SJSA1 (cell line): ENCODE results near the gene DNA2. TPM values are rescaled to one million over a fixed set of nuclear protein-coding genes. Genes with fewer than 3 reads are reported as not detected.
"Not testable (repeated sequence)": the region's sequence is repeated elsewhere in the genome, so short reads cannot be mapped to it uniquely, and the experiment has no call there.

Experiments used
- DNase-seq, 2 experiments: peaks; one replicate each; pipeline ENCODE4 v3.0.0-alpha.2; 2015 to 2020; ENCODE audit warnings: low spot score in 2 of 2, low read depth in 1 of 2
- H3K27ac ChIP-seq: fragments of 250-450 bp; sonication (Bioruptor Pico); 2 replicates; pipeline ENCODE4 v1.5.1; 2020; ENCODE audit warnings: mild to moderate bottlenecking, moderate library complexity
- H3K27me3 ChIP-seq: fragments of 250-450 bp; sonication (Bioruptor Pico); replicated peaks from 2 replicates; pipeline ENCODE4 v1.5.1; 2020; ENCODE audit warnings: mild to moderate bottlenecking, moderate library complexity
- H3K36me3 ChIP-seq: fragments of 250-450 bp; sonication (Bioruptor Pico); 2 replicates; pipeline ENCODE4 v1.5.1; 2020; ENCODE audit warnings: mild to moderate bottlenecking
- H3K4me1 ChIP-seq: fragments of 250-450 bp; sonication (Bioruptor Pico); replicated peaks from 2 replicates; pipeline ENCODE4 v1.6.1; 2021; ENCODE audit warnings: mild to moderate bottlenecking
- H3K4me3 ChIP-seq: fragments of 250-450 bp; sonication (Bioruptor Pico); 2 replicates; pipeline ENCODE4 v1.5.1; 2020; ENCODE audit warnings: mild to moderate bottlenecking
- H3K9me3 ChIP-seq: fragments of 250-450 bp; sonication (Bioruptor Pico); replicated peaks from 2 replicates; pipeline ENCODE4 v1.5.1; 2020; ENCODE audit warnings: mild to moderate bottlenecking
- total RNA-seq: library from RNA; depleted of rRNA; stranded (reverse); fragments of >200 nt; shearing (Covaris generic); gene quantifications from 2 replicates; pipeline ENCODE4 v1.2.3, GENCODE V29; 2014; rRNA removed

The DNA2 gene
- total RNA-seq, result 23.9 and 49.9 TPM in 2 replicates

- Histone ChIP-seq H3K9me3 (no peaks in the 10 kb centered on the region), H3K4me3 (peak within 1 kb of the TSS; percentile 74), H3K27me3 (no peaks in the 10 kb centered on the region), H3K4me1 (peaks cover 19% of the 10 kb centered on the region), H3K27ac (peak within 1 kb of the TSS; percentile 85), H3K36me3 (peaks cover 41% of the 10 kb centered on the region)
- DNase-seq, result peak; percentile 76 to 91
Measured at GRCh38 chr10:68471586-68472408, at the start of gene DNA2. TSS of gene DNA2 (minus strand) at chr10:68471973. CDS start at chr10:68471864, 109 bp downstream.

GRCh38 chr10:68518609-68519008 lies 46.8 kb upstream of the DNA2 start:
- H3K27me3 ChIP-seq, DNase-seq, H3K4me1 ChIP-seq, H3K4me3 ChIP-seq, H3K27ac ChIP-seq, H3K9me3 ChIP-seq: not testable (repeated sequence)
- H3K36me3 ChIP-seq, result peaks cover 15% of the 10 kb centered on the region

- Histone ChIP-seq H3K27ac (no peak overlapping the region), H3K4me1 (no peaks in the 10 kb centered on the region), H3K27me3 (no peaks in the 10 kb centered on the region), H3K36me3 (peaks cover 9% of the 10 kb centered on the region), H3K4me3 (no peak overlapping the region), H3K9me3 (no peaks in the 10 kb centered on the region)
- no peak for DNase-seq
Measured at GRCh38 chr10:68517188-68517587, 45.4 kb upstream of the DNA2 start.

GRCh38 chr10:68516766-68517165 lies 45.0 kb upstream of the DNA2 start:
- H3K4me3 ChIP-seq, result no peak overlapping the region
- no peak for DNase-seq
- peaks cover 9% of the 10 kb centered on the region for H3K36me3 ChIP-seq
- no peaks in the 10 kb centered on the region for H3K9me3 ChIP-seq
- H3K27me3 ChIP-seq, result no peaks in the 10 kb centered on the region
- H3K4me1 ChIP-seq, result no peaks in the 10 kb centered on the region
- no peak overlapping the region for H3K27ac ChIP-seq

- H3K4me3 ChIP-seq, H3K27ac ChIP-seq, H3K27me3 ChIP-seq, H3K36me3 ChIP-seq, H3K9me3 ChIP-seq, H3K4me1 ChIP-seq, DNase-seq: not testable (repeated sequence)
Measured at GRCh38 chr10:68516216-68516615, 44.4 kb upstream of the DNA2 start.

GRCh38 chr10:68508090-68508489 lies 36.3 kb upstream of the DNA2 start:
- H3K9me3 ChIP-seq, result no peaks in the 10 kb centered on the region
- no peak overlapping the region for H3K27ac ChIP-seq
- no peaks in the 10 kb centered on the region for H3K4me1 ChIP-seq
- H3K36me3 ChIP-seq, result peaks cover 2% of the 10 kb centered on the region; the same call in 1 of the 2 replicates
- no peaks in the 10 kb centered on the region for H3K27me3 ChIP-seq
- no peak overlapping the region for H3K4me3 ChIP-seq
- DNase-seq, result no peak

- Histone ChIP-seq H3K27ac (no peak overlapping the region), H3K36me3 (peaks cover 6% of the 10 kb centered on the region), H3K9me3 (no peaks in the 10 kb centered on the region), H3K4me1 (no peaks in the 10 kb centered on the region), H3K4me3 (no peak overlapping the region), H3K27me3 (no peaks in the 10 kb centered on the region)
- no peak for DNase-seq
Measured at GRCh38 chr10:68506411-68506810, 34.6 kb upstream of the DNA2 start.

- Histone ChIP-seq H3K9me3 (no peaks in the 10 kb centered on the region), H3K27ac (no peak overlapping the region)
- no peak for DNase-seq
Measured at GRCh38 chr10:68502846-68503245, 31.1 kb upstream of the DNA2 start.

GRCh38 chr10:68501691-68502090 lies 29.9 kb upstream of the DNA2 start:
- no peaks in the 10 kb centered on the region for H3K27me3 ChIP-seq
- no peak for DNase-seq
- H3K36me3 ChIP-seq, result peaks cover 32% of the 10 kb centered on the region
- H3K4me3 ChIP-seq, result no peak overlapping the region
- no peak overlapping the region for H3K27ac ChIP-seq
- no peaks in the 10 kb centered on the region for H3K9me3 ChIP-seq
- no peaks in the 10 kb centered on the region for H3K4me1 ChIP-seq

More at GRCh38 chr10:68502846-68503245, 31.1 kb upstream of the DNA2 start:
- no peaks in the 10 kb centered on the region for H3K27me3 ChIP-seq
- H3K4me3 ChIP-seq, result no peak overlapping the region
- peaks cover 23% of the 10 kb centered on the region for H3K36me3 ChIP-seq
- no peaks in the 10 kb centered on the region for H3K4me1 ChIP-seq

GRCh38 chr10:68499544-68499943 lies 27.8 kb upstream of the DNA2 start:
- no peak for DNase-seq
- H3K4me3 ChIP-seq, result no peak overlapping the region
- H3K27ac ChIP-seq, result no peak overlapping the region
- H3K4me1 ChIP-seq, result no peaks in the 10 kb centered on the region
- no peaks in the 10 kb centered on the region for H3K27me3 ChIP-seq
- peaks cover 31% of the 10 kb centered on the region for H3K36me3 ChIP-seq
- no peaks in the 10 kb centered on the region for H3K9me3 ChIP-seq

GRCh38 chr10:68496072-68496471 lies 24.3 kb upstream of the DNA2 start:
- DNase-seq, result no peak
- Histone ChIP-seq H3K4me1 (no peaks in the 10 kb centered on the region), H3K27me3 (no peaks in the 10 kb centered on the region), H3K36me3 (peaks cover 49% of the 10 kb centered on the region), H3K9me3 (no peaks in the 10 kb centered on the region), H3K27ac (no peak overlapping the region), H3K4me3 (no peak overlapping the region)

GRCh38 chr10:68492118-68492517 lies 20.3 kb upstream of the DNA2 start:
- DNase-seq, result no peak
- no peaks in the 10 kb centered on the region for H3K9me3 ChIP-seq
- H3K4me3 ChIP-seq, result no peak overlapping the region
- H3K27me3 ChIP-seq, result no peaks in the 10 kb centered on the region
- peaks cover 47% of the 10 kb centered on the region for H3K36me3 ChIP-seq
- H3K27ac ChIP-seq, result no peak overlapping the region
- no peaks in the 10 kb centered on the region for H3K4me1 ChIP-seq

GRCh38 chr10:68489919-68490318 lies 18.1 kb upstream of the DNA2 start:
- no peak for DNase-seq
- H3K9me3 ChIP-seq, result no peaks in the 10 kb centered on the region
- no peaks in the 10 kb centered on the region for H3K4me1 ChIP-seq
- no peak overlapping the region for H3K27ac ChIP-seq
- H3K36me3 ChIP-seq, result peaks cover 60% of the 10 kb centered on the region
- no peak overlapping the region for H3K4me3 ChIP-seq
- H3K27me3 ChIP-seq, result no peaks in the 10 kb centered on the region

- Histone ChIP-seq H3K27me3 (no peaks in the 10 kb centered on the region), H3K4me3 (no peak overlapping the region), H3K36me3 (peaks cover 23% of the 10 kb centered on the region), H3K27ac (no peak overlapping the region), H3K9me3 (no peaks in the 10 kb centered on the region), H3K4me1 (peaks cover 19% of the 10 kb centered on the region)
- DNase-seq, result no peak
Measured at GRCh38 chr10:68474021-68474420, 2.2 kb upstream of the DNA2 start.
